HCT116 (cell line): ENCODE results near the gene GDF10.

Source experiments
- CEBPB ChIP-seq: IDR thresholded peaks from 2 replicates; pipeline ENCODE4 v1.6.1; 2012; ENCODE audit warnings: low read depth
- CTCF ChIP-seq, 3 experiments: fragments of 200-600 bp in 1 of 3; sonication (generic) in 1 of 3; IDR thresholded peaks in 2 of 3; conservative IDR thresholded peaks in 1 of 3; 2 replicates each; pipeline ENCODE4 v1.5.1; 2012 to 2017; ENCODE audit warnings: low read depth in 2 of 3, low read length in 2 of 3, antibody characterized with exemption in 1 of 3, borderline replicate concordance in 1 of 3, control low read depth in 1 of 3, mild to moderate bottlenecking in 1 of 3, mixed read lengths in 1 of 3, mixed run types in 1 of 3, moderate library complexity in 1 of 3; ENCODE audit not compliant: insufficient read depth in 1 of 3
- EGR1 ChIP-seq: IDR thresholded peaks from 2 replicates; pipeline ENCODE4 v1.6.1; 2012; ENCODE audit warnings: low read depth
- EZH2 ChIP-seq: fragments of 200-600 bp; sonication (generic); IDR thresholded peaks from 2 replicates; pipeline ENCODE4 v1.6.1; 2017; ENCODE audit warnings: antibody characterized with exemption, mixed run types
- JUND ChIP-seq: IDR thresholded peaks from 2 replicates; pipeline ENCODE4 v1.6.1; 2012
- POLR2A ChIP-seq: IDR thresholded peaks from 2 replicates; pipeline ENCODE4 v1.7.0; 2011; ENCODE audit warnings: borderline replicate concordance; ENCODE audit not compliant: insufficient read depth, insufficient read length; ENCODE audit errors: extremely low read depth
- RAD21 ChIP-seq: IDR thresholded peaks from 2 replicates; pipeline ENCODE4 v1.6.1; 2012; ENCODE audit warnings: low read depth, mild to moderate bottlenecking
- SIN3A ChIP-seq: IDR thresholded peaks from 2 replicates; pipeline ENCODE4 v1.6.1; 2012; ENCODE audit warnings: low read depth
- TCF7L2 ChIP-seq: IDR thresholded peaks from 2 replicates; pipeline ENCODE4 v1.7.0; 2011; ENCODE audit warnings: borderline replicate concordance, inconsistent platforms; ENCODE audit not compliant: insufficient read depth, insufficient read length; ENCODE audit errors: extremely low read depth
- YY1 ChIP-seq: IDR thresholded peaks from 2 replicates; pipeline ENCODE4 v1.6.1; 2011; ENCODE audit warnings: low read length, low read depth, moderate library complexity, mild to moderate bottlenecking; ENCODE audit not compliant: insufficient replicate concordance; ENCODE audit errors: extremely low read depth
- ZBTB33 ChIP-seq: IDR thresholded peaks from 2 replicates; pipeline ENCODE4 v1.6.1; 2011; ENCODE audit warnings: mild to moderate bottlenecking, low read length, moderate library complexity; ENCODE audit not compliant: insufficient replicate concordance; ENCODE audit errors: extremely low read depth
- ZNF274 ChIP-seq: fragments of 200-500 bp; sonication (Bioruptor generic); IDR thresholded peaks from 2 replicates; pipeline ENCODE4 v1.6.1; 2014; ENCODE audit warnings: mild to moderate bottlenecking, low read depth, low read length, inconsistent platforms
- TF ChIP-seq, protein P1 (sequence below): IDR thresholded peaks from 2 replicates; pipeline ENCODE4 v1.6.1; 2012
- TF ChIP-seq, protein P2 (sequence below): IDR thresholded peaks from 2 replicates; pipeline ENCODE4 v1.6.1; 2012; ENCODE audit warnings: low read depth

- TF ChIP-seq CTCF (IDR thresholded peaks at IDR 0.05 in 2 of 3, conservative IDR thresholded peaks at IDR 0.05 in 1 of 3; ENCODE audit: borderline replicate concordance in 1 of 3, insufficient read depth in 1 of 3, low read depth in 2 of 3, low read length in 2 of 3) (no peak), CEBPB (no peak), EZH2 (no peak), POLR2A (no peak), ZBTB33 (no peak), EGR1 (no peak), RAD21 (no peak), JUND (no peak), TCF7L2 (no peak), ZNF274 (no peak), YY1 (no peak), SIN3A (no peak)
- TF ChIP-seq, protein P1, sequence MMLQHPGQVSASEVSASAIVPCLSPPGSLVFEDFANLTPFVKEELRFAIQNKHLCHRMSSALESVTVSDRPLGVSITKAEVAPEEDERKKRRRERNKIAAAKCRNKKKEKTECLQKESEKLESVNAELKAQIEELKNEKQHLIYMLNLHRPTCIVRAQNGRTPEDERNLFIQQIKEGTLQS: no peak
- TF ChIP-seq, protein P2, sequence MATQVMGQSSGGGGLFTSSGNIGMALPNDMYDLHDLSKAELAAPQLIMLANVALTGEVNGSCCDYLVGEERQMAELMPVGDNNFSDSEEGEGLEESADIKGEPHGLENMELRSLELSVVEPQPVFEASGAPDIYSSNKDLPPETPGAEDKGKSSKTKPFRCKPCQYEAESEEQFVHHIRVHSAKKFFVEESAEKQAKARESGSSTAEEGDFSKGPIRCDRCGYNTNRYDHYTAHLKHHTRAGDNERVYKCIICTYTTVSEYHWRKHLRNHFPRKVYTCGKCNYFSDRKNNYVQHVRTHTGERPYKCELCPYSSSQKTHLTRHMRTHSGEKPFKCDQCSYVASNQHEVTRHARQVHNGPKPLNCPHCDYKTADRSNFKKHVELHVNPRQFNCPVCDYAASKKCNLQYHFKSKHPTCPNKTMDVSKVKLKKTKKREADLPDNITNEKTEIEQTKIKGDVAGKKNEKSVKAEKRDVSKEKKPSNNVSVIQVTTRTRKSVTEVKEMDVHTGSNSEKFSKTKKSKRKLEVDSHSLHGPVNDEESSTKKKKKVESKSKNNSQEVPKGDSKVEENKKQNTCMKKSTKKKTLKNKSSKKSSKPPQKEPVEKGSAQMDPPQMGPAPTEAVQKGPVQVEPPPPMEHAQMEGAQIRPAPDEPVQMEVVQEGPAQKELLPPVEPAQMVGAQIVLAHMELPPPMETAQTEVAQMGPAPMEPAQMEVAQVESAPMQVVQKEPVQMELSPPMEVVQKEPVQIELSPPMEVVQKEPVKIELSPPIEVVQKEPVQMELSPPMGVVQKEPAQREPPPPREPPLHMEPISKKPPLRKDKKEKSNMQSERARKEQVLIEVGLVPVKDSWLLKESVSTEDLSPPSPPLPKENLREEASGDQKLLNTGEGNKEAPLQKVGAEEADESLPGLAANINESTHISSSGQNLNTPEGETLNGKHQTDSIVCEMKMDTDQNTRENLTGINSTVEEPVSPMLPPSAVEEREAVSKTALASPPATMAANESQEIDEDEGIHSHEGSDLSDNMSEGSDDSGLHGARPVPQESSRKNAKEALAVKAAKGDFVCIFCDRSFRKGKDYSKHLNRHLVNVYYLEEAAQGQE: no peak
Observed at GRCh38 chr10:47315421-47315820, 15.4 kb downstream of the GDF10 start.
